ENCODE results near the gene GAGE13. TPM values are rescaled to one million over a fixed set of nuclear protein-coding genes. Genes with fewer than 3 reads are reported as not detected.
"Not testable (repeated sequence)": the region's sequence is repeated elsewhere in the genome, so short reads cannot be mapped to it uniquely, and the experiment has no call there.

GAGE13 gene, protein sequence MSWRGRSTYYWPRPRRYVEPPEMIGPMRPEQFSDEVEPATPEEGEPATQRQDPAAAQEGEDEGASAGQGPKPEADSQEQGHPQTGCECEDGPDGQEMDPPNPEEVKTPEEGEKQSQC
- polyA plus RNA-seq (ENCODE audit: insufficient read length in 3 of 3), result not detected
- long read RNA-seq, donor 1, result 0 reads
- long read RNA-seq, donor 2, result 0 reads
- long read RNA-seq, donor 3, result 0 reads
- long read RNA-seq, donor 4, result 0 reads
- long read RNA-seq, donor 5, result 0 reads
- long read RNA-seq, donor 6, result 0 reads
- long read RNA-seq, donor 7, result 0 reads
- long read RNA-seq, donor 8, result 0 reads
- long read RNA-seq, donor 9, result 0 reads
- long read RNA-seq, donor 10, result 0 reads
- long read RNA-seq, donor 11, result 0 reads
- long read RNA-seq, donor 12, result 0 reads
- long read RNA-seq, donor 13, result 0 reads
- long read RNA-seq, donor 14, result 0 reads
- long read RNA-seq, donor 15, result 0 reads
- long read RNA-seq, donor 16, result 0 reads

DNA sequence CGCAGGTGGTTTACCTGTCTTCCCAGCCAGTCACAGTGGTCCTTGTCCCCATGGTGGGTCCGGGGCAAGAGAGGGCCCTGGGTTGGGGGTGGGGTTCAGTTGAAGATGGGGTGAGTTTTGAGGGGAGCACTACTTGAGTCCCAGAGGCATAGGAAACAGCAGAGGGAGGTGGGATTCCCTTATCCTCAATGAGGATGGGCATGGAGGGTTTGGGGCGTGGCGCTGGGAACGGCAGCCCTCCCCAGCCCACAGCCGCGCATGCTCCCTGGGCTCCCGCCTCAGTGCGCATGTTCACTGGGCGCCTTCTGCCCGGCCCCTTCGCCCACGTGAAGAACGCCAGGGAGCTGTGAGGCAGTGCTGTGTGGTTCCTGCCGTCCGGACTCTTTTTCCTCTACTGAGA lies at the start of gene GAGE13:
Gene GAGE13, plus strand, starts transcription at position 301 of the 400 bp plus-strand sequence. CDS start 1,156 bp downstream, outside the sequence.
- not testable (repeated sequence) for DNase-seq (ENCODE audit: extremely low read depth in 1 of 11, low read depth in 9 of 11, low spot score in 4 of 11)

DNA sequence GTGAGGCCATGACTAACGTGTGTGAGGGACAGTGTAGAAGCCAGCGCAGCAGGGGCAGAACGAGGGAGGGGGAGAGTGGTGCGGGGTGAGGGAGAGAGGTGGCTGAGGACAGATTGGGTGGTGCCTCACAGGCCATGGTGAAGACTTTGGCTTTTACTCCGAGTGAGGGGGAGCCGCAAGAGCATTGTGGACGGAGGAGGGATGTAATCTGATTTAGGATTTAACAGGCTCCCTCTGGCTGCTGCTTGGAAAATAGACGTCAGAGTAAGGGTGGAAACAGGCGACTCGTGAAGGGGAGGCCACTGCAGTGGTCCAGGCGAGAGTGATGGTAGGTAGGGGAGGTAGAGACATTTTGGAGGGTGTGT lies 48.8 kb upstream of the GAGE13 start:
- DNase-seq (ENCODE audit: extremely low read depth in 1 of 11, low read depth in 9 of 11, low spot score in 4 of 11), result peak in 1 of 11 donors; percentile 18

DNA sequence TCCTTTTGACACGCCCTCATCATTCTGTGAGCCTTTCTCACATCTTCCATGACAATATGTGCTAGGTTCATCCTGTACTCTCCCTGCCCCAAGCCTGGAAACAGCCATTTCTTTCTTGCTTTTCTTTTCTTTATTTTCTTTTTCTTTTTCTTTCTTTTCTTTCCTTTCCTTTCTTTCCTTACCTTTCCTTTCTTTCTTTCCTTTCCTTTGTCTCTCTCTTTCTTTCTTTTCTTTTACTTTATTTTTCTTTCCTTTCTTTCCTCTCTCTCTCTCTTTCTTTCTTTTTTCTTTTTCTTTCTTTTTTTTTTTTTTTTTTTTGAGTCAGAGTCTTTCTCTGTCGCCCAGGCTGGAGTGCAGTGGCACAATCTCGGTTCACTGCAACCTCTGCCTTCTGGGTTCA lies 47.2 kb upstream of the GAGE13 start:
- no peak for DNase-seq (ENCODE audit: extremely low read depth in 1 of 11, low read depth in 9 of 11, low spot score in 4 of 11)

DNA sequence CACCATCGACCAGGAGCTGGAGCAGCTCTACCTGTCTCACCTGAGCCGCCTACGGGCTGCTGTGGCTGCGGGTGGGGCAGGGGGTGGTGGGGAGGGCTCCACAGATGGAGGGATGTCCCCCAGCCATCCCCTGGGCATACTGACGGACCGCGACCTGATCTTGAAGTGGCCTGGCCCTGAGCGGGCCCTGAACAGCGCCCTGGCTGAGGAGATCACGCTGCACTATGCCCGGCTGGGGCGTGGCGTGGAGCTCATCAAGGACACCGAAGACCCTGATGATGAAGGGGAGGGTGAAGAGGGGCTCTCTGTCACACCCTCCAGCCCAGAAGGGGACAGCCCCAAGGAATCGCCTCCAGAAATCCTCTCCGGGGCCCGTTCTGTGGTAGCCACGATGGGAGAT lies 45.2 kb upstream of the GAGE13 start:
- DNase-seq (ENCODE audit: extremely low read depth in 1 of 11, low read depth in 9 of 11, low spot score in 4 of 11), result no peak

DNA sequence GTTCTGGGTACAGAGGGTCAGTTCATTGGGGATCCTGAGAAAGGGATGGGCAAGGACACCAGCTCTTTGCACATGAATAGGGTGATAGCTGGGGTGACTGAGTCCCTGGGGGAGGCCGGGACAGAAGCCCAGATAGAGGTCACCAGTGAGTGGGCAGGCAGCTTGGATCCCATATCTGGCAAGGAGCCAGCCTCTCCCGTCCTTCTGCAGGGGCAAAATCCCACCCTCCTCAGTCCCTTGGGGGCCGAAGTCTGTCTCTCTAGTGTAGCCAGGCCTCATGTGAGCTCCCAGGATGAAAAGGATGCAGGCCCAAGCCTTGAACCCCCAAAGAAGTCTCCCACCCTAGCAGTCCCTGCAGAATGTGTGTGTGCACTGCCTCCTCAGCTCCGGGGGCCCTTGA lies 44.8 kb upstream of the GAGE13 start:
- DNase-seq (ENCODE audit: extremely low read depth in 1 of 11, low read depth in 9 of 11, low spot score in 4 of 11), result no peak

DNA sequence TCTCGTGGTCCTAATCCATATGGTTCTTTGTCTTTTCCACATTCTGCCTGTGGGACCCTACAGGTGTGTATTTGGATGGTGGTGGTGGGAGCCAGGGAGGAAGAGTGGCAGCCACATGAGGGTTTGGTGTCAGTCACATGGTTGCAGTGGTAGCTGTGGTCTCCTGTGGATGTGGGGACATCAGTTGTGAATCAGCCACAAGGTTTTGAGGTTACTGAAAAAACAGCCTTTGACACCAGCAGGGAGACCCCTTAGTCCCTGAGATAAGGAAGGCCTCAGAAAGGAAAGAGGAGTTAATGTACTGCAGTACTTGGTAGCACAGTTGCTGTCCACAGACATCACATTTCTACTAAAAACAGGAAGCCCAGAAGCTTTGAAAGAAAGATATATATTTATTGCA lies 43.7 kb upstream of the GAGE13 start:
- DNase-seq (ENCODE audit: extremely low read depth in 1 of 11, low read depth in 9 of 11, low spot score in 4 of 11), result no peak

DNA sequence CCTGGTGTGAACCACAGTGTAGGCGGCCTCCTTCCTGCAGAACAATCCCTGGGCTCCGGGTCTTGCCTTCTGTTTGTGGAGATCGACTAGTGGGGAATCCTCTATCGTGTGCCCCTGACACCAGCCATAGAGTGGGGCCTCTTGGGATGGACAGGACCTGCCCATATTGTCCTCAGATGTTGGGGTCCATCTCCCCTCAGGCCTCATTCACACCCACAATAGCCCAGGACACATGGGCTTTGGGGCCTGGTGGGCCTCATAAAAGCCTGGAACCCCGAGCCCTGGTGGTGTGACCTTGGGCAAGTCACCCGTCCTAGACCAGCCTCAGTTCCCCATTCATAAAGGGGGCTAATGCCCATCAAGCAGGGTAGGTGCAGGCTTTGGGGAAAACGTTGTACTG lies 41.2 kb upstream of the GAGE13 start:
- DNase-seq (ENCODE audit: extremely low read depth in 1 of 11, low read depth in 9 of 11, low spot score in 4 of 11), result no peak

DNA sequence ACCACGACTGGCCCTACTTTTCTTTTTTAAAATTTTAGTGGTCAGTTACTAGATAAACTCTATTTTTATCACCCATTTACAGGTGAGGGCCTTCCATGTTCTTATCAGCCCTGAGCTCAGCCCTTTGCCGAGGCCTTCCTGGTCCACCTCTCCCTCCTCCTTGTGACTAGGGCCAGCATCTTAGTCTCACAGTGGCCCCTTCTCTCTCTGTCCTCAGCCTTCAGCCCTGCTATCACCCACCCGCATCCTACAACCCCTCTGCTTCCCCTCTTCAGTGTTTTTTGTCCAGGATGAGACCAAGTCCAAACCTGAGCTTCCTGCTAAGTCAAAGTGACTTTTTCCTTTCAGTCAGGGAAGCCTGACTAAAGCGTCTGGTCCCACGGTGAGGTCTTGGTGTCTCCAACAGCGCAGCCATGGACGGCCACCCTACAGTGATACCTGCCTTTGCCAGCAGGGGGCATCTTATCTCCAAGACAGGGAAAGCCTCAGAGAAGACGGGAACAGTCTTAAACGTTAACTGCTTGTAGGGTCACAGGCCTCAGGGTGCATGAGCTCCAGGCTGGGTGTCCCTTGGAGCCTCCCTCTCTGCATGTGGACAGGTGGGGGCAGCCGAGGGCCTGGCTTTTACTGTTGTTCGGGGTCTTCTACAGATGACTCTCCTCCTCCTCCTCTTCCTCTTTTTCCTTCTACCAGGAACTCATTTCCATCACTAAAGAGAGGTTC lies 39.6 kb upstream of the GAGE13 start:
- DNase-seq (ENCODE audit: extremely low read depth in 1 of 11, low read depth in 9 of 11, low spot score in 4 of 11), result peak in 4 of 11 donors; percentile 17 to 41 (median 33)

DNA sequence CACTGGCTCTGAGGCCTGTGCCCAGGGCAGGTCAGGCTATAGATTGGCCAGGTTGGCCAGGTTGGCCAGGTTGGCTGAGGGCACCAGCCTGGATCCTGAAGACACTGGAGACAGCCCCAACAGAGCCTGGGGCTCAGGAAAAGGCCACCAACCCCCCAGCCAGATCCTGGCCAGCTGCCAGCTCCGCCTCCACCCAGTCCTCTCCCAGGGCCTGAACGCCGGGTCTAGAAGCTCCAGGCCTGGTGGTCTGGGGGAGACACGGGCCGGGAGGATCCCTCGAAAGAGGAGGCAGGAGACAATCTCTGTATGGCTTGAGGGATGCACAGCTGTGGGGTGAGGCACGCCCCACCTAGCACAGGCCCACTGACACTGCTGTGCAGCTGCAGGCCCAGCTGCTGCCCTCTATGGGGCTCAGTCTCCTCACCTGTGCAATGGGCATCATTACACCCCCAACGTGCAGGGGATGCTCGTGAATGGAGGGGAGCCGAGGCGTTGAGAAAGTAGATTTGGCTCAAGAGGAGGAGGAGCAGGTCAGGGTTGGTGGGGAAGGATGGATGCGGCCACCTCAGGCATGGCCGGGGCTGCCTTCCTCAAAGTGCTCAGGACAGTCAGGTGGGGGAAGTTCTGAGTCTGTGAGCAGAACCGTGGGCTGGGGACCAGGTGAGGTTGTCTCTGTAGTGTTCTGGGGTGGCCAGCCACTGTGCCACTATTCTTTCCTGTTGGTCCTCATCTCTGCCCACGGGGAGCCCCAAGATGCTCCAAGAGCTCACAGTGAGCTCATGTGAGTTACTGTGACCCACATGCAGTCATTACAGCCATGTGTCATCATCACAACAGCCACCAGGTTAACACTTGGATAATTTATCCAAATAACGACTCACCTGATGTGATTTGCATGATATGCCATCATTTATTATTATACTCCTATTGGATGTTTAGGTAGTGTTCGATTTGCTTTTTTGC lies 38.7 kb upstream of the GAGE13 start:
- no peak for DNase-seq (ENCODE audit: extremely low read depth in 1 of 11, low read depth in 9 of 11, low spot score in 4 of 11)

DNA sequence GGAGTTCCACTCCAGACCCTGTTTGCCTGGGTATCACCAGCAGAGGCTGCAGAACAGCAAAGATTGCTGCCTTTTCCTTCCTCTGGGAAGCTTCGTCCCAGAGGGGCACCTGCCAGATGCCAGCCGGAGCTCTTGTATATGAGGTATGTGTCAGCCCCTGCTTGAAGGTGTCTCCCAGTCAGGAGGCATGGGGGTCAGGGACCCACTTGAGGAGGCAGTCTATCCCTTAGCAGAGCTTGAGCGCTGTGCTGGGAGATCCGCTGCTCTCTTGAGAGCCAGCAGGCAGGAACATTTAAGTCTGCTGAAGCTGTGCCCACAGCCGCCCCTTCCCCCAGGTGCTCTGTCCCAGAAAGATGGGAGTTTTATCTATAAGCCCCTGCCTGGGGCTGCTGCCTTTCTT lies 32.1 kb upstream of the GAGE13 start:
- not testable (repeated sequence) for DNase-seq (ENCODE audit: extremely low read depth in 1 of 11, low read depth in 9 of 11, low spot score in 4 of 11)

DNA sequence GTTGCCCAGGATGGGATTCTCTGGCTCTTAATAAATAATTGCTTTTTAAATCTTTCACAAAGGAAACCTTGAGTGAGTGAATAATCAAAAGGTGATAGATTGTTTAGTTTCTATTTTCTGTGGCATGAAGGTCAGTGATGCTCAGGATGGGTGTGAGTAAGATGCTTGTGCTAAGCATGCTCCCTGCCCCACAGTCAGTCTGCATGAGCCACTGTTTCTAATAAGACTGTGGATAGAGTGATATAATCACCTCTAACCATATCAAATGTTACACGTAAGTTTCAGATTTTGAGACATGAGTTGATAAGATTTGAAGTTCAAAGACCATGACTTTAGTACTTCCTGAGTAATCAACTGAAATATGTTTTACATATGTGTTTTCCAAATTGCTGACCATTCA lies 30.7 kb upstream of the GAGE13 start:
- no peak for DNase-seq (ENCODE audit: extremely low read depth in 1 of 11, low read depth in 9 of 11, low spot score in 4 of 11)

DNA sequence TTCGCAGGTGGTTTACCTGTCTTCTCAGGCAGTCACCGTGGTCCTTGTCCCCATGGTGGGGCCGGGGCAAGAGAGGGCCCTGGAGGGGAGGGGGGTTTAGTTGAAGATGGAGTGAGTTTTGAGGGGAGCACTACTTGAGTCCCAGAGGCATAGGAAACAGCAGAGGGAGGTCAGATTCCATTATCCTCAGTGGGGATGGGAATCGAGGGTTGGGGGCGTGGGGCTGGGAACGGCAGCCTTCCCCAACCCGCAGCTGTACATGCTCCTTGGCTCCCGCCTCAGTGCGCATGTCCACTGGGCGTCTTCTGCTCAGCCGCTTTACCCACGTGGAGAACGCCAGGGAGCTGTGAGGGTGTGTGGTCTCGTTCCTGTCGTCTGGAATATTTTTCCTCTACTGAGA lies 28.0 kb upstream of the GAGE13 start, which contains the start of gene GAGE10:
Gene GAGE10, plus strand, starts transcription at position 301 of the 400 bp plus-strand sequence. CDS start 1,214 bp downstream, outside the sequence.
- no peak for DNase-seq (ENCODE audit: extremely low read depth in 1 of 11, low read depth in 9 of 11, low spot score in 4 of 11)

DNA sequence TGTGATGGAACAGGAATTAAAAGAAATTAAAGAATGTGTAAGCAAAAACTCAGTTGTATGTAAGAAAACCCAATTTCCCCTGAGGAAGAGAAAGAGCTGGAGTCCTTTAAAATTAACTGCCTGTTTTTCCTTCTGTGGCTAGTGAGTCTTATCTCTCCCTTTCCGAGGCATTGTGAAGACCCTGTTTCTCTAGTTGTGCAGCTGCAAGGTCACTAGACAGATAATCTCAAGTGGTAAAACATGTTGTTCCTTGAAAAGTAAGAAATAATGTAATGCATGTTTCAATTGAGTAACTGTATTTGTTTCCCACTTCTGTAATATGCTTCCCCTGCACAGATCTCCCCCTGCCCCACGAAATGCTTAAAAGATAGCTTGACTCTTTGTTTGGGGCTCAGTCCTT lies 23.6 kb upstream of the GAGE13 start:
- DNase-seq (ENCODE audit: extremely low read depth in 1 of 11, low read depth in 9 of 11, low spot score in 4 of 11), result not testable (repeated sequence)

DNA sequence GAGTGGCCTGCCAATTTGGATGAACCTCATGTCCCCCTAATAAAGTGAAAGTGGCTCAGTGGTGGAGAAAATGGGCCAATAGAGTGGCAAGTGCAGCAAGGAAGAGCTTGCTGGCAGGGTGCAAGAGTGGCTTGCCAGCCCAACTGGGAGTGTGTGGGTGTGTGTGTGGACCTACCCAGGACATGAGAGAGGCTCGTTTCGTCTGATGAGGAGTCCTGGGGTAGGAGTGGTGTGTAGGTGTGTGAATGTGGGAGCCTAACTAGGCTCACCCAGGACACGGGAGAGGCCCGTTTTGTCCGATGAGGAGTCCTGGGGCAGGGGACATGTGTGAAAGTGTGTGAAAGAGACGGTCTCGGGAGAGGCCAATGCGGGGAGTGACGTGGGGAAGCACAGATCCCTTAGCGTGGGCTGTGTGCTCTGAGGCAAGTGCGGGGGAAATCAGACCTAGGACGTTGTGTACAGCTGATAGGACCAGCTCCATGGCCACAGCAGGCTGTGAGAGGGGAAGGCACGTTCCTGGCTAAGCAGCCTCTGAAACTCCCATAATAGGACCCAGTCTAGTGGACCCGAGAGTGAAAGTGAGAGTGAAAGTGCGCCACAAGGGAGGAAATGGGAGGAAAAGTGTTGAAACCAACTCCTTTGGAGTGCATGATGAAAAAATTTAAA lies 22.6 kb upstream of the GAGE13 start:
- no peak for DNase-seq (ENCODE audit: extremely low read depth in 1 of 11, low read depth in 9 of 11, low spot score in 4 of 11)

DNA sequence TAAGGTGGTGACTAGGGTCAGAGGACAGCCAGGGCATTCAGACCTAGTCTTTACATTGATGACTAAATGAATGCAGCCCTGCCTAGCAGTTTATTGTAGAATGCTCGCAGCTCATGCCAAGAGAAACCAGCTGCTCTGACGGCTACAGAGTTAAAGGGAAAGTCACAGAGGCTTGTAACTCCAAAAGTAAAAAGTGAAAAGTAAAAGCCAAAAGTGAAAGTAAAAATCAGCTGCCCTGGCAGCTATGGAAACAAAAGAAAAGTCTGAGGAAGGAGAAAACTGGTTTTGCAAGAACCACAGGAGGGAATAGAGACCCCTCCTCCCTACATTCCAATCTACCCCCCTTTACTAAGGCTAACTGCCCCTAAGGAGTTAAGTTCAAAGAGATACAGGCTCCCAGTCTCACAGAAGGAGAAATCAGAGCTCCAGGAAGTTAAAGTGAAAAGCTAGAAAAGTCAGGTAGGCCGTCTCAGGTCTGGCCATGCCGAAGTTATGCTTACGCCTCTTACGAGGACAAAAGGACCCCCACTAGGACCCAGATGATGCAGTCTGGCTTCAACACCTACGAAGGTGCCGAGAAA lies 21.9 kb upstream of the GAGE13 start:
- peak in 6 of 11 donors; percentile 15 to 47 (median 24) for DNase-seq (ENCODE audit: extremely low read depth in 1 of 11, low read depth in 9 of 11, low spot score in 4 of 11)

DNA sequence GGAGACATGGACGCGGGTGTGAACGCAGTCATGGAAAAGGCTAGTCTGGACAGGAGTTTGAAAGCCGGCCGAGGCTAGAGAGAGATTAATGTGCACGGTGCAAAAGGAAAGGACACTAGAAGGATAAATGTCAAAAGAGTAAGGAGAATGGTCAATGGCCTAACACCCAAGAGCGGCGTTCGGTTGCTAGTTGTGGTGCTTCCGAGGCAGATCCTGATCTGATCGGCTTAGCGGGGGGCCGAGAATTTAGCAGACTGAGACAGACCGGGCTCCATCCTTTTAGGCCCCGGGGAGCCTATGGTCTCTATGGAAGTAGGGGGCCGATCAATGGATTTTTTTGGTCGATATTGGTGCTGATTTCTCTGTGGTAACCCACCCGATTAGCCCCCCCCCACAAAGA lies 21.0 kb upstream of the GAGE13 start:
- no peak for DNase-seq (ENCODE audit: extremely low read depth in 1 of 11, low read depth in 9 of 11, low spot score in 4 of 11)

DNA sequence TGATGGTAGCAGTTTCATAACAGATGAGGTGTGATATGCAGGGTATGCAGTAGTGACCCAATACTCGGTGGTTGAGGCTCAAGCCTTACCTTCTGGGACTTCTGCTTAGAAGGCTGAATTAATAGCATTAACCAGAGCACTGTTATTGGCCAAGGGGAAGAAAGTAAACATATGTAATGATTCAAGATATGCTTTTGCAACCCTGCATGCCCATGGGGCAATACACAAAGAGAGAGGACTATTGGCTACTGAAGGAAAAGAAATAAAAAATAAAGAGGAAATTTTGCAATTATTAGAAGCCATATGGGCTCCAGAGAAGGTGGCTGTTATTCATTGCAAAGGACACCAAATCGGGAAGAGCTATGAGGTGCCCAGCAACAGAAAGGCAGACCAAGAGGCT lies 19.2 kb upstream of the GAGE13 start:
- no peak for DNase-seq (ENCODE audit: extremely low read depth in 1 of 11, low read depth in 9 of 11, low spot score in 4 of 11)

DNA sequence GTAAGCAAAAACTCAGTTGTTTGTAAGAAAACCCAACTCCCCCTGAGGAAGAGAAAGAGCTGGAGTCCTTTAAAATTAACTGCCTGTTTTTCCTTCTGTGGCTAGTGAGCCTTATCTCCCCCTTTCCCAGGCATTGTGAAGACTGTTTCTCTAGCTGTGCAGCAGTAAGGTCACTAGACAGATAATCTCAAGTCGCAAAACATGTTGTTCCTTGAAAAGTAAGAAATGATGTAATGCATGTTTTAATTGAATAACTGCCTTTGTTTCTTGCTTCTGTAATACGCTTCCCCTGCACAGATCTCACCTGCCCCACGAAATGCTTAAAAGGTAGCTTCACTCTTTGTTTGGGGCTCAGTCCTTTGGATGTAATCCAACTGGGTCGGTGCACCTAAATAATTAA lies 15.3 kb upstream of the GAGE13 start:
- no peak for DNase-seq (ENCODE audit: extremely low read depth in 1 of 11, low read depth in 9 of 11, low spot score in 4 of 11)
